Mammary microvascular endothelial cell (primary cell): ENCODE results near the gene NOS3. TPM values are rescaled to one million over a fixed set of nuclear protein-coding genes. Genes with fewer than 3 reads are reported as not detected.

Experiments
- total RNA-seq: library from RNA; depleted of rRNA; stranded (reverse); fragments of >200 nt; gene quantifications from 2 replicates; pipeline ENCODE4 v1.2.3, GENCODE V29; 2015

The NOS3 gene
- 25.3 and 34.3 TPM in 2 replicates for total RNA-seq

GRCh38 chr7:150990416-150991186 is at the start of gene NOS3:
Gene NOS3, plus strand, starts transcription at chr7:150991017. Its CDS starts 2,787 bp downstream, at chr7:150993804.

GRCh38 chr7:150978126-150978789 is 12.6 kb upstream of the NOS3 start, which contains the start of gene KCNH2:
Gene KCNH2, minus strand, starts transcription at chr7:150978321. Its CDS starts 408 bp downstream, at chr7:150977913.

GRCh38 chr7:151024435-151025056 is 33.7 kb downstream of the NOS3 start, which contains the start of gene ATG9B:
Gene ATG9B, minus strand, starts transcription at chr7:151024494. Its CDS starts 71 bp downstream, at chr7:151024423.

GRCh38 chr7:151028131-151028947 is 37.5 kb downstream of the NOS3 start, which contains the start of gene ABCB8:
Gene ABCB8, plus strand, starts transcription at chr7:151028450. Its CDS starts 66 bp downstream, at chr7:151028516.

GRCh38 chr7:151047976-151048815 is 57.4 kb downstream of the NOS3 start, which contains the start of gene ASIC3:
Gene ASIC3, plus strand, starts transcription at chr7:151048531. Its CDS starts 355 bp downstream, at chr7:151048886.

GRCh38 chr7:151057506-151057988 is 66.7 kb downstream of the NOS3 start, which contains the start of gene CDK5:
Gene CDK5, minus strand, starts transcription at chr7:151057897. Its CDS starts 49 bp downstream, at chr7:151057848.

GRCh38 chr7:151059367-151060112 is 68.7 kb downstream of the NOS3 start, which contains the start of gene SLC4A2:
Gene SLC4A2, plus strand, starts transcription at chr7:151059589. Its CDS starts 2,399 bp downstream, at chr7:151061988.

Other genes starting within 250 kb of the NOS3 start
- not detected in 2 replicates for gene TMEM176B, start 190.7 kb upstream of the NOS3 start, total RNA-seq
- not detected in 2 replicates for gene TMEM176A, start 190.2 kb upstream of the NOS3 start, total RNA-seq
- gene AOC1, start 138.5 kb upstream of the NOS3 start, total RNA-seq, result not detected in 2 replicates
- not detected in 2 replicates for gene KCNH2, start 12.7 kb upstream of the NOS3 start, total RNA-seq
- gene ATG9B, start 33.5 kb downstream of the NOS3 start, total RNA-seq, result not detected in 2 replicates
- 37.6 and 46.2 TPM in 2 replicates for gene ABCB8, start 37.4 kb downstream of the NOS3 start, total RNA-seq
- not detected in 2 replicates for gene ASIC3, start 57.5 kb downstream of the NOS3 start, total RNA-seq
- 11.5 and 16.9 TPM in 2 replicates for gene CDK5, start 66.9 kb downstream of the NOS3 start, total RNA-seq
- 123 and 130 TPM in 2 replicates for gene SLC4A2, start 68.6 kb downstream of the NOS3 start, total RNA-seq
- 58.4 and 84.6 TPM in 2 replicates for gene FASTK, start 89.8 kb downstream of the NOS3 start, total RNA-seq
- gene TMUB1, start 92.5 kb downstream of the NOS3 start, total RNA-seq, result 35.4 and 40.9 TPM in 2 replicates
- gene AGAP3, start 95.5 kb downstream of the NOS3 start, total RNA-seq, result 31.6 and 41.0 TPM in 2 replicates
- gene GBX1, start 176.7 kb downstream of the NOS3 start, total RNA-seq, result not detected in 2 replicates
- not detected in 2 replicates for gene ASB10, start 196.2 kb downstream of the NOS3 start, total RNA-seq
- gene H2BK1, start 219.5 kb downstream of the NOS3 start, total RNA-seq, result not detected in 2 replicates
- 72.6 and 73.6 TPM in 2 replicates for gene ABCF2, start 236.2 kb downstream of the NOS3 start, total RNA-seq
- 66.8 and 70.4 TPM in 2 replicates for gene CHPF2, start 241.5 kb downstream of the NOS3 start, total RNA-seq